Midbrain (tissue), 1 donor: Measurements from ENCODE around the gene U2AF2.

Experiments used
- DNase-seq: peaks from one replicate; lab custom pipeline; 2025; lab: John Stamatoyannopoulos, UW

U2AF2 gene

GRCh38 chr19:55654868-55655647, at the start of gene U2AF2:
U2AF2 (plus strand) TSS chr19:55655035; CDS start chr19:55655105, 70 bp downstream.
- DNase-seq: peak; percentile 96

- DNase-seq: peak; percentile 93
Observed at GRCh38 chr19:55605207-55605636, 49.6 kb upstream of the U2AF2 start.

- peak; percentile 62 for DNase-seq
Observed at GRCh38 chr19:55605637-55606470, 49.0 kb upstream of the U2AF2 start, which contains the start of gene ZNF865. ZNF865 (plus strand) TSS chr19:55605647; CDS start chr19:55613619, 7,972 bp downstream.

- no peak for DNase-seq
Observed at GRCh38 chr19:55606471-55606787, 48.4 kb upstream of the U2AF2 start.

DNA sequence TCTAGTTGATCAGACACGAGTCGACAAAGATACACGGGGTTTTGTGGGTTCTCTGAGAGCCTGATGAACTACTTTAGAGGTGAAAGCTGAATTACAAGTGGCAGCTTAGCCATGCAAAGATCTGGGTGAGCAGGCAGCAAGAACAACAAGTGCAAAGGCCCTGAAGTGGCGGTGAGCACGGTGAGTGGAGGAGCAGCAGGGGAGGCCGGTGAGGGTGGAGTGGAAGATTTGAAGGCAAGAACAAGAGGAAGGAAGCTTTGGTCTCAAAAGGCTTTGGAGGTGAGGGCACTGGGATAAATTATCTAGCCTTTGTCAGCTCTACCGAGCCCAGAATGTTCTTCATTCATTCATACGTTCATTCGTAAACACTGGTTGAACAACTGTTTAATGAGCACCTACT, 48.0 kb upstream of the U2AF2 start:
- DNase-seq: no peak

GRCh38 chr19:55609326-55609725, 45.5 kb upstream of the U2AF2 start:
- no peak for DNase-seq

- DNase-seq: no peak
Observed at GRCh38 chr19:55611300-55611982, 43.4 kb upstream of the U2AF2 start.

DNA sequence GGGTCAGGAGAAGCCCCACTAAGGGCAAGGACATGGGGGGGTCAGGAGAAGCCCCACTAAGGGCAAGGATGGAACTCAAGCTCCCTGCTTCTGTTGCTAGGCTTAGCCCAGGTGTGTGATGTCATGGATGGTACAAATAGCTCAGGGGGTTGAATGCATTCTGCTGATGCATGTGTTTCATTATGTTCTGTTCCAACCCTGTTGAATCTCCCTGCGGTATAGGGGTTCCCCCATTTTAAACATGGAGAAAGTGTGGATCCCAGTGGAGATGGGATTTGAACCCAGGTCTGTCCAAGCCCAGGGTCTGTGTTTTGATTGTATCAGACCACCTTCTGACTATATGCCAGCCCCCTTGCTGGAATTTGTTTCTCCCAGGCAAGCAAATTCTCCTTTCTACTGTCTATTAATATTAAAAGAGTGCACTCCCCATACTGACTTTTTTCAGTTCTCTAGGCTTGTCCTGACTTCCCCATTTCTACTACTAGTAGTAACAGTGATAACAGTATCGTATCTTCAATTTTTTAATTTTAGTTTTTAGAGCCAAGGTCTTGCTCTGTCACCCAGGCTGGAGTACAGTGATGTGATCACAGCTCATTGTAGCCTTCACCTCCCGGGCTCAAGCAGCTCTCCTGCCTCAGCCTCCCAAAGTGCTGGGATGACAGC, 42.7 kb upstream of the U2AF2 start:
- no peak for DNase-seq

DNA sequence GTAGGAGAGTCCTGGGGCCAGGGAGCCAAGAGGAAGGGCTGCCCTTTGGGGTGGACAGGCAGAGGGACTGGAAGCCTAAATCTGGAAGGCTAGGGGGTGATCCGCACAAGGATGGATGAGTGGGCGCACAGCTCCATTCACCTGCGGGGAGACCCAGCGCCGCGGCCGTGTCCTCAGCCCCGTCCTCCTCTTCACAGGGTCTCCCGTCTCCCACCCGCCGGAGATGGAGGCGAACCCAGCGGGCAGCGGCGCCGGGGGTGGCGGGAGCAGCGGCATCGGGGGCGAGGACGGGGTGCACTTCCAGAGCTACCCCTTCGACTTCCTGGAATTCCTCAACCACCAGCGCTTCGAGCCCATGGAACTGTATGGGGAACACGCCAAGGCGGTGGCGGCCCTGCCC, 41.4 kb upstream of the U2AF2 start:
- DNase-seq: no peak

- DNase-seq: no peak
Observed at GRCh38 chr19:55613930-55614710, 40.7 kb upstream of the U2AF2 start.

DNA sequence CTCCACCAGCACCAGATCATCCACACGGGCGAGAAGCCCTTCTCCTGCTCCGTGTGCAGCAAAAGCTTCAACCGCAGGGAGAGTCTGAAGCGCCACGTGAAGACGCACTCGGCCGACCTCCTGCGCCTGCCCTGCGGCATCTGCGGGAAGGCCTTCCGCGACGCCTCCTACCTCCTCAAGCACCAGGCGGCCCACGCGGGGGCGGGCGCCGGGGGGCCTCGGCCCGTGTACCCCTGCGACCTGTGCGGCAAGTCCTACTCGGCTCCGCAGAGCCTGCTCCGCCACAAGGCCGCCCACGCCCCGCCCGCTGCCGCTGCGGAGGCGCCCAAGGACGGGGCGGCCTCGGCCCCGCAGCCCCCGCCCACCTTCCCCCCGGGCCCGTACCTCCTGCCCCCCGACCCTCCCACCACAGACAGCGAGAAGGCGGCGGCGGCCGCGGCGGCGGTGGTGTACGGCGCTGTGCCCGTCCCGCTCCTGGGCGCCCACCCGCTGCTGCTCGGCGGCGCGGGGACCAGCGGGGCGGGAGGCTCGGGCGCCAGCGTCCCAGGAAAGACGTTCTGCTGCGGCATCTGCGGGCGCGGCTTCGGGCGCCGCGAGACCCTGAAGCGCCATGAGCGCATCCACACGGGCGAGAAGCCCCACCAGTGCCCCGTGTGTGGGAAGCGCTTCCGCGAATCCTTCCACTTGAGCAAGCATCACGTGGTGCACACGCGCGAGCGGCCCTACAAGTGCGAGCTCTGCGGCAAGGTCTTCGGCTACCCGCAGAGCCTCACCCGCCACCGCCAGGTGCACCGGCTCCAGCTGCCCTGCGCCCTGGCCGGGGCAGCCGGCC, 39.9 kb upstream of the U2AF2 start:
- no peak for DNase-seq

- DNase-seq: no peak
Observed at GRCh38 chr19:55615543-55616394, 39.1 kb upstream of the U2AF2 start.

- no peak for DNase-seq
Observed at GRCh38 chr19:55616395-55616875, 38.4 kb upstream of the U2AF2 start.

- DNase-seq: no peak
Observed at GRCh38 chr19:55617426-55617825, 37.4 kb upstream of the U2AF2 start.

GRCh38 chr19:55618426-55618825, 36.4 kb upstream of the U2AF2 start:
- no peak for DNase-seq

GRCh38 chr19:55619286-55619685, 35.5 kb upstream of the U2AF2 start:
- DNase-seq: no peak

- no peak for DNase-seq
Observed at GRCh38 chr19:55620410-55621204, 34.2 kb upstream of the U2AF2 start.

DNA sequence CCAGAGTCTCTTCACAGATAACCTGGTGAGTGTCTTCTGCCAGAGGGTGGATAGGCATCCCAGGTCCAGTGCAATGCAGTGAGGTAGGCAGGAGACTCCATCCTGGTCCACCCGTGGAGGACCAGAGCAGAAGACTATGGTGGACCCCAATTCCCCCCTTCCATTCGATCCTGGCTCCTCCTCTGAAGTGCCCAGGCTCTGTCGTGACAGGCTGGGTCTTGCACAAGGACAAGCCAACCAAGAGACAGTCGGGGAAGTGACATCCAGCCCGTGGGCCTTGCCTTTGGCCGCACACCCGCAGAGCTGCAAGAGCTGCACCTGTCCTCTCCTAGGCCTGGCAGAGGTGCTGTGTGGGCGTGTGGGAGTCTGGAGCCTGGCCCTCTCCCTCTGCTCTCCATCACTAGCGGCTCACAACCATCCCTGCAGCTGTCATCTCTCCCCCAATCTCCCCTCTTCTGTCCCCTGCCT, 33.6 kb upstream of the U2AF2 start:
- no peak for DNase-seq
